ENCODE measurements around the gene IAH1. TPM values are rescaled to one million over a fixed set of nuclear protein-coding genes. Genes with fewer than 3 reads are reported as not detected.
"Not testable (repeated sequence)": the region's sequence is repeated elsewhere in the genome, so short reads cannot be mapped to it uniquely, and the experiment has no call there.

IAH1 gene
- total RNA-seq, 1 experiment from 2014 or later = 23.2 TPM

GRCh38 chr2:9497017-9497416 lies 22.7 kb downstream of the IAH1 start:
- Histone ChIP-seq H3K36me3 (peaks cover 72% of the 10 kb centered on the region), H3K9me3 (no peaks in the 10 kb centered on the region), H3K4me3 (no peak overlapping the region), H3K27me3 (no peaks in the 10 kb centered on the region)
- no peak for DNase-seq

GRCh38 chr2:9498210-9498609 lies 23.9 kb downstream of the IAH1 start:
- peaks cover 66% of the 10 kb centered on the region for H3K36me3 ChIP-seq
- no peak for DNase-seq

GRCh38 chr2:9508931-9509330 lies 34.6 kb downstream of the IAH1 start:
- DNase-seq = no peak
- no peak overlapping the region for H3K4me3 ChIP-seq
- H3K36me3 ChIP-seq = peaks cover 63% of the 10 kb centered on the region
- no peaks in the 10 kb centered on the region for H3K9me3 ChIP-seq
- H3K27me3 ChIP-seq = no peaks in the 10 kb centered on the region

More at GRCh38 chr2:9498210-9498609, 23.9 kb downstream of the IAH1 start:
- Histone ChIP-seq H3K9me3 (no peaks in the 10 kb centered on the region), H3K27me3 (no peaks in the 10 kb centered on the region), H3K4me3 (no peak overlapping the region)

- not testable (repeated sequence) for H3K27me3 ChIP-seq, DNase-seq, H3K4me3 ChIP-seq, H3K9me3 ChIP-seq
- H3K36me3 ChIP-seq = peaks cover 74% of the 10 kb centered on the region
Measured at GRCh38 chr2:9513946-9514345, 39.6 kb downstream of the IAH1 start.

- H3K4me3 ChIP-seq = no peak overlapping the region
- no peaks in the 10 kb centered on the region for H3K27me3 ChIP-seq
- H3K9me3 ChIP-seq = no peaks in the 10 kb centered on the region
- no peak for DNase-seq
- H3K36me3 ChIP-seq = peaks cover 79% of the 10 kb centered on the region
Measured at GRCh38 chr2:9517118-9517782, 42.9 kb downstream of the IAH1 start.

GRCh38 chr2:9518163-9518562 lies 43.8 kb downstream of the IAH1 start:
- no peak for DNase-seq
- peaks cover 72% of the 10 kb centered on the region for H3K36me3 ChIP-seq
- H3K9me3 ChIP-seq = no peaks in the 10 kb centered on the region
- H3K27me3 ChIP-seq = no peaks in the 10 kb centered on the region
- no peak overlapping the region for H3K4me3 ChIP-seq

- peaks cover 72% of the 10 kb centered on the region for H3K36me3 ChIP-seq
- no peaks in the 10 kb centered on the region for H3K9me3 ChIP-seq
- no peak overlapping the region for H3K4me3 ChIP-seq
- no peaks in the 10 kb centered on the region for H3K27me3 ChIP-seq
- no peak for DNase-seq
Measured at GRCh38 chr2:9518780-9519179, 44.4 kb downstream of the IAH1 start.

- no peak for DNase-seq
- Histone ChIP-seq H3K4me3 (no peak overlapping the region), H3K9me3 (no peaks in the 10 kb centered on the region), H3K36me3 (peaks cover 71% of the 10 kb centered on the region), H3K27me3 (no peaks in the 10 kb centered on the region)
Measured at GRCh38 chr2:9519250-9519649, 44.9 kb downstream of the IAH1 start.

- no peaks in the 10 kb centered on the region for H3K9me3 ChIP-seq
- no peak overlapping the region for H3K4me3 ChIP-seq
- no peaks in the 10 kb centered on the region for H3K27me3 ChIP-seq
- peaks cover 58% of the 10 kb centered on the region for H3K36me3 ChIP-seq
- no peak for DNase-seq
Measured at GRCh38 chr2:9524291-9524690, 49.9 kb downstream of the IAH1 start.

- Histone ChIP-seq H3K4me3 (no peak overlapping the region), H3K27me3 (no peaks in the 10 kb centered on the region), H3K36me3 (peaks cover 52% of the 10 kb centered on the region), H3K9me3 (no peaks in the 10 kb centered on the region)
- DNase-seq = no peak
Measured at GRCh38 chr2:9525266-9525665, 50.9 kb downstream of the IAH1 start.

GRCh38 chr2:9527995-9528787 lies 53.8 kb downstream of the IAH1 start:
- H3K4me3 ChIP-seq = no peak overlapping the region
- H3K9me3 ChIP-seq = no peaks in the 10 kb centered on the region
- no peak for DNase-seq
- no peaks in the 10 kb centered on the region for H3K27me3 ChIP-seq
- H3K36me3 ChIP-seq = peaks cover 55% of the 10 kb centered on the region

- no peaks in the 10 kb centered on the region for H3K9me3 ChIP-seq
- peaks cover 52% of the 10 kb centered on the region for H3K36me3 ChIP-seq
- H3K27me3 ChIP-seq = no peaks in the 10 kb centered on the region
- no peak overlapping the region for H3K4me3 ChIP-seq
- no peak for DNase-seq
Measured at GRCh38 chr2:9532421-9532820, 58.1 kb downstream of the IAH1 start.

GRCh38 chr2:9533663-9534062 lies 59.3 kb downstream of the IAH1 start:
- H3K36me3 ChIP-seq = peaks cover 51% of the 10 kb centered on the region
- DNase-seq = no peak
- H3K9me3 ChIP-seq = no peaks in the 10 kb centered on the region
- no peaks in the 10 kb centered on the region for H3K27me3 ChIP-seq
- H3K4me3 ChIP-seq = no peak overlapping the region

- Histone ChIP-seq H3K9me3 (no peaks in the 10 kb centered on the region), H3K4me3 (no peak overlapping the region), H3K36me3 (peaks cover 47% of the 10 kb centered on the region), H3K27me3 (no peaks in the 10 kb centered on the region)
- DNase-seq = no peak
Measured at GRCh38 chr2:9535177-9535576, 60.8 kb downstream of the IAH1 start.

- Histone ChIP-seq H3K36me3 (peaks cover 44% of the 10 kb centered on the region), H3K4me3 (no peak overlapping the region), H3K9me3 (no peaks in the 10 kb centered on the region), H3K27me3 (no peaks in the 10 kb centered on the region)
- DNase-seq = no peak
Measured at GRCh38 chr2:9536504-9536903, 62.2 kb downstream of the IAH1 start.

GRCh38 chr2:9538000-9538507 lies 63.7 kb downstream of the IAH1 start:
- DNase-seq = no peak
- no peaks in the 10 kb centered on the region for H3K27me3 ChIP-seq
- H3K9me3 ChIP-seq = no peaks in the 10 kb centered on the region
- H3K36me3 ChIP-seq = peaks cover 42% of the 10 kb centered on the region
- no peak overlapping the region for H3K4me3 ChIP-seq
